Activated T-helper 1 cell treated with Interleukin-2 at 50 U/mL for 16 hours (primary cell): ENCODE measurements around the gene PLAAT4.

ENCODE experiments used
- DNase-seq: peaks from one replicate; pipeline ENCODE4 v3.0.0-alpha.2; 2020; ENCODE audit warnings: low read depth

The PLAAT4 gene, protein sequence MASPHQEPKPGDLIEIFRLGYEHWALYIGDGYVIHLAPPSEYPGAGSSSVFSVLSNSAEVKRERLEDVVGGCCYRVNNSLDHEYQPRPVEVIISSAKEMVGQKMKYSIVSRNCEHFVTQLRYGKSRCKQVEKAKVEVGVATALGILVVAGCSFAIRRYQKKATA

DNA sequence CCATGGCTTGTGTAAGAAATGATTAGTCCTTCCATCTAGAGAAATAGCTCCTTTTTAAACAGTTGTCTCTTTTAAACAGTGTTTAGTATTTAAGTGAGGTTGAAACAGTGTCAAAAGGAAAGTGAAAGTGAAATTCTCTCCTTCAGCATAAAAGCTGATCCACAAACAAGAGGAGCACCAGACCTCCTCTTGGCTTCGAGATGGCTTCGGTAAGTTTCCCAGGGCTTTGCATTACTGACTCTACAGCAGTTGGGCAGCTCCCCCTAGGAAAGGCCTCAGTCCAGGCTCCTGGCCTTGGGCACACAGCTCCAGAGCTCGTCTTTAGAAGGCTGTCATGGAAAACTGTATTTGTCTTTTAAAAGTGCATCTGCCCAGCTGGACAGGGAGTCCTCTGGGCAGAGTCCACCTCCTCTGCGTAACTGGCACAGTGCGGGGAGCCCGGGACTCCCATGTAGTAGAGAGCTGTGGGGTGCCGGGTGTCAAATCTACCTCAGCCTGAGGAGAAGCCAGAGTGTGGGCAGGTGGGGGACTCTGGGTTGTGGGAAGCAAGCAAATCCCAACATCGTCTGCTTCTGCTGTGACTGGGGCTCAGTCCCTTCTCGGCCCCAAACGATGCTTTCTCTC is at the start of gene PLAAT4:
Gene PLAAT4, plus strand, starts transcription at position 140 of the 624 bp plus-strand sequence. Its CDS starts 61 bp downstream, at position 201.
- DNase-seq, result no peak

DNA sequence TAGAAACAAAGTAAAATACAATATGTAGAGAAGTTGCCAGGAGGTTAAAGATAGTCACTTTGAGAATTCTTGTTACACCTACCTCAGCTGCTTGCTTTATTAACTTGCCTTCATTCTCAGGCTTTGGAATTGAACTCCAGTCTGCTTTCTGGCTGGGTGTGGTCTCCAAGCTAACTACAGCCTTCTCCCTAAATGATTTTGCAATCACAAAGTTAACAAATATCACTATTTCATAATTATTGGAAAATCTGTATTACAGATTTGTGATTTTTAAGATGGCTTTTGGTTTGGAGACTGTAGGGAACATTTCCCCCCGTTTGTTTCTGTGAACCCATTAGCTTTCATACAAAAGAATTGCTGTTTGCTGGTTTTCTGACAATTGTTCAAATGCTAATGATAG is 47.8 kb upstream of the PLAAT4 start:
- no peak for DNase-seq

DNA sequence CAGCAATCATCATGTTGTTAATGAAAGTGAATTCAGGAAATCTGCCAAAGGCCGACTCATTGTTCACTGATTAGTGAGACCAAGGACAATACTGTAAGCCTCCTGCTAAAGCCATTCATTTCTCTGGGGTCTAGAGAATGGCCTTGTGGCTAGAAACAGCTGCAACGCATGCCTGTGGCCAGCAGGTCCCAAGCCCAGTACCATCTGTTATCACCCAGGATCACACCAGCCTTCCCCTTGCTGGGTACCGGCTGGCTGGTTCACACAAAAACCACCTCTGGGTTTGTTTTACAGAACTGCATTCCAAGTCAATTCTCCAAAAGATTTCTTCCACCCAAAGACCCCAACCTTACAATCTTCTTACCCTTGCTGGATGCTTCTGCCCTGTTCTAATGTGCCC is 46.7 kb upstream of the PLAAT4 start:
- no peak for DNase-seq

DNA sequence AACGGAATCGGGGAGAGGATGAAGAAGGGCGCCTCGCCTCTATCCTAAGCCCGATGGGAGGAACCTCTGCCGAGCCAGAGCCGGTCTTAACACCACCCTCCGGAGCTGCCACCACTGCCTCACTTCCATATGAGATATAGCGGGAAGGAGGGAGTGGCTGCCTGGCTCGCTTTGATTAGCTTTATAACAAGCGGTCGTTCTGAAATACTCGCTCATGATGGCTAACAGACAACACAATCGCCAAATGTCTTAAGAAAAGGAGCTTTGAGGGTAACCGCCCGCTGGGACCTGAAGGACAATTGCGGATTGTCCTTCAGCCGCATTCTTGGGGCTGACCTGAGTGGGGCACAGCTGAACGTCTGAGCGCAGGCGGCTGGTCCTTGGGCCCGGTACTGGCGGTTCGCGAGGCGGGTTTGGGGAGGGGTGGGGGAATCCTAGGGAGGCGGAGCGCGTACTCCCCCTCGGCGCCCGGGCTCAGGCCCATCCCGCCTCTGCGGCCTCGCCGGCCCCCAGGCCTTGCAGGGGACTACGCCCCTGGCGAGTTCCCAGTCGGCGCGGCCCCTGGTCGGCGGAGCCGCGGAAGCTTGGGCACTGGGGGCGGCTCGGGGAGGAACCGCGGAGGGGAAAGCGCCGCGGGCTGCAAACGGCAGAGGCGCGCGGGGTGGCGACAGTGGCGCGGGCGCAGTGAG is 45.9 kb upstream of the PLAAT4 start, which contains the start of gene PLAAT5:
Gene PLAAT5, minus strand, starts transcription at position 617 of the 689 bp plus-strand sequence. Its CDS starts 133 bp downstream, at position 484.
- no peak for DNase-seq

DNA sequence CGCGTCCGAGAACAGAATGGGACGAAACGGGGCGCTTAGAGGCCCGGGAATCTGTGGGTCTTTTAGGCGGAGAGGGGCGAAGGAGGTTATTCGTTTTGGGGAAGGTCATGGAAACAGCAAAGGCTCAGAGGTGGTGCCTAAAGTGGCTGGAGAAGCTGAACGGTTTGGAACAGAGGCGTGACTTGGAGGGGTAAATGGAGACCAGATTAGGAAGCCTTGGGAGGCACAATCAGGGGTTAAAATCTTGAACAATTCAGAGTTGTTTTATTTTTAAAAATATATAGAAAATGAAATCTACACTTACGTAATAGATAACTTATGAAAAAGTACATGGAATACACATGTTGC is 45.4 kb upstream of the PLAAT4 start:
- DNase-seq, result no peak

DNA sequence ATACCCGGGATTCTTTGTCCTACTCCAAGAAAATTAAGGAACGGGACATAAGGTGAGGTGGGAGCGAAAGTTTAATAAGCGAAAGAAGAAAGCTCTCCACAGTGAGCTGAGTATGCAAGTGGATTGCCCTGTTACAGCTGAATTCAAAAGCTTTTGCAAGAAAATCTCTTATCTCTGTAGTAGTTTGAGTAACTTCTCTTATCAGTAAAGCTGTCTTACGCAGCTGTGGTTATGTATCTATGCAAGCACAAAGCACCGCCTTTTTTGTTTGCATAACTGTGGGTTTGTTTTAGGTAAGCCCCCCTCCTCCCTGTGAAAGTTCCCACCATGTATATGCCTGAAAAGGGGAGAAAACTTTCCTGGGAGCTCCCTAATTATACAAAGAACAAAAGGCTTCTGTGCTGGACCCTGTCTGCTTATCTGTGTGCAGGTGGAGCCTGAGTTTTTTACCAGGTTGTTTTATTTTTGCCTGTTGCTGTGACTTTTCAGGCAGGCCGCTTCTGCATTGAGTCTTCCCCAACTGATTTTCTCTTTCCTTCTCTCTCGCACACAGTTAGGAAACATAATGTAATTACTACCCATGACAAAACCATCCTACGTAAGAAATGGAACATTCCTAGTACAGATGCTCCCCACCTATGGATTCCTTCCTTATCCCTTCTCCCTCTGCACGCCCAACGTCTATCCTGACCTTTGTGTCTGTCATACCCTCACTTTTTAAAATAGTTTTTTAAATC is 44.8 kb upstream of the PLAAT4 start:
- no peak for DNase-seq

DNA sequence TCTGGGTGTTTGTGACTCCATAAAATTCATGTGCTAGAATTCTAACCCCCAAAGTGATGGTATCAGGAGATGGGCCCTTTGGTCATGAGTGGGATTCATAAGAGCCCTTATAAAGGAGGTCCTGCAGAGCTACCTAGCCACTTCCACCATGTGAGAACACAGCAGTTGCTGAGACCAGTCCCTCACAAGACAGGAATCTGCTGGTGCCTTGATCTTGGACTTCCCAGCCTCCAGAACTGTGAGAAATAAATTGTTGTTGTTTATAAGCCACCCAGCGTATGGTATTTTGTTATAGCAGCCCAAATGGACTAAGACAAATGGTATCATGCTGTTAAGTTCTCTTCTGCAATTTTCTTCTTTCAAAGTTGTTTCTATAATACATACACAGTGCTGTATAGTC is 44.2 kb upstream of the PLAAT4 start:
- DNase-seq, result no peak

DNA sequence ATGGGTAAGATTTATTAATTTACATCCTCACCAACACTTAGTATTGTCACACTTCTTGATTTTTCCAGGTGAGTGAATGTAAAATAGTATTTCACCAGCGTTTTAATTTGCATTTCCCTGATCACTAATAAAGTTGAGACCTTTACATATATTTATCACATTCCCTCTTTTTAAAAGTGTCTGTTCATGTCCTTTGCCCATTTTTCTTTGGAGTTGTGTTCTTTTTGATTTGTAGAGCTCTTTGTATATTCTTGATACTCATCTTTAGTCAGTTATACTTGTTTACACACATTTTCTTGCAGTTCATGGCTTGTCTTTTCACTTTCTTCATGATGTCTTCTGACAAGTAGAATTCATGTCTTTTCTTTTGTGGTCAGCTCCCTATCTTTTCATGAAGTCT is 43.5 kb upstream of the PLAAT4 start:
- no peak for DNase-seq

DNA sequence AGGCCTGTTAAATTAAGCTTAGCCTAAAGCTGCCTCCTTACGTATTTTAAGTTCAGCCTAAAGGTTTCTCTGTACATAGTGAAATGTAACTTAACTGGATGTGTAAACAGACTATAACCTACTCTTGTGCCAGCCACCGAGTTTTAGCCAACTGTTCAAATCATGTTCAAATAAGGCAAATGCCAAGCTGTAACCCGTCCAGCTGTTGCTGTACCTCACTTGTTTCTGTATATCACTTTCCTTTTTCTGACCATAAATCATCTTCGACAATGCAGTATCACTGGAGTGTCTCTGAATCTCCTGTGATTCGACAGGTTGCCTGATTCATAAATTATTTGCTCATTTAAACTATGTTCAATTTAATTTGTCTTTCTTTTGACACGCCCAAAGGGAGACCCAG is 41.6 kb upstream of the PLAAT4 start:
- DNase-seq, result no peak

DNA sequence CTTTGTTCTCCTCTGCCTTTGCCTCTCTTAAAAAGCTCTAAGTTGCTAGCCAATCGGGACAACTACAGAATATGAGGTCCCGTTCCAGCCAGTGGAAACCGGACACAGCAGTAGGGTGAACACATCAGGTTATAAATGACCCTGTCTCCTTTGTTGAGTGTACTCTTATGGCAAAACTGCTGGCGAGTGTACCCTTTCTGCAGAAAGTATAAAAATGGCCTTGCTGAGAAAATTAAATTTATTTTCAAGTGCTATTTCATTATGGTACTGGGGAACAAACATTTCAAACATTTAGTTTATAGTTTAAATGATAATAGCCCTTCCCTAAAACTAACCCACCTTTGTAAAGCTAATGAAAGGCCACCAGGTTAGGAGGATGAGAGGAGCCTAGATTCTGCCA is 36.7 kb upstream of the PLAAT4 start:
- no peak for DNase-seq

DNA sequence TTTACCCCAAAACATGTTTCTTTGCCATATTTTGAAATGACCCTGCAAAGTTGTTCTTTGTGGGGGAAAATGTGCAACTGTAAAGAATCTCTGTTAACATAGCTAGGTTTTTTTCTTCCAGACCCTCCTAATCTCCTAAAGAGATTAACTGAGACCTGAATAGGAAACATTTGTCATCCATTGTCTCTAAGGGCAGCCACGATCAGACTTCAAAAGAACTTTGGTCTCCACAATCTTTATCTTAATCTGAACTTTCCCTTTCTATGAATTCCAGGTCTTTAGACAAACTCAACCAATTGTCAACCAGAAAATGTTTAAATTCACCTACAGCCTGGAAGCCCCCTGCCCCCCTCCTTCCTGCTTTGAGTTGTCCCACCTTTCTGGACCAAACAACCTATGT is 35.4 kb upstream of the PLAAT4 start:
- no peak for DNase-seq

DNA sequence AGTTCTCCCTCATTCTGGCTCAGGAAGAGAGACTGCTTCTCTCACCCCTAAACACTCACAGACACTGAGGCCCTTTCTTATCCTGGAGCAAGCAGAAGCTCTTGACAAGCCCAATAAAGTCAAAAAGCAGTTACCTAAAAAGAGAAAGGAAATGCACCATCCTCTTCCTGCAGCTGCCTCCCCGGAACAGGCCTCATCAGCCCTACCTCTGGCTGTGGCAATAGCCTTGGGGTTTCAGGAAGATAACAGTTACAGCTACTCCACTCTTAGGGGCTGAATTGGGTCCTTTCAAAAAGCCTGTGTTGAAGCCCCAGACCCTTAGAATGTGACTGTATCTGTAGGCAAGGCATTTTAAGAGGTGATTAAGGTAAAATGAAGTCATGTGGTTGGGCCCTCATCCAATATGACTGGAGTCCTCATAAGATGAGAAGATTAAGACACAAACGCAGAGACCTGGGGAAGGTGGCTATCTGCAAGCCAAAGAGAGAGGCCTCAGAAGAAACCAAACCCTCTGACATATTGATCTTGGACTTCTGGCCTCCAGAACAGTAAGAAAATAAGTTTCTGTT is 34.3 kb upstream of the PLAAT4 start:
- no peak for DNase-seq

DNA sequence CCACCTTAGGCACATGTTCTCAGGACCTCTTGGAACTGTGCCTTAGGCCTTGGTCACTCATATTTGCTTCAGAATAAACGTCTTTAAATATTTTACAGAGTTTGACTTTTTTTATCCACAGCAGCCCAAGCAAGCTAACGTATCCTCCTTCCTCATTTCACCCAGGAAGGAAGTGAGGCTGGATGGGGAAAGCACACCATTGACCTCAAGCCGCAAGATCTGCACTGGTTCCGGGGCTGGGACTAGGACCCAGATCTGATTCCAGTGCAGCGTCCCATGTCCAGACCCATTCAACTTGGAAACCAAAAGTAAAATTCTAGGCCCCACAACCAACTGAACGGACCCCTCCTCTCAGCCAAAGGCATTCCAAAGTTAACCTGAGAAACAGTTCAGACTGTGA is 33.1 kb upstream of the PLAAT4 start:
- DNase-seq, result no peak

DNA sequence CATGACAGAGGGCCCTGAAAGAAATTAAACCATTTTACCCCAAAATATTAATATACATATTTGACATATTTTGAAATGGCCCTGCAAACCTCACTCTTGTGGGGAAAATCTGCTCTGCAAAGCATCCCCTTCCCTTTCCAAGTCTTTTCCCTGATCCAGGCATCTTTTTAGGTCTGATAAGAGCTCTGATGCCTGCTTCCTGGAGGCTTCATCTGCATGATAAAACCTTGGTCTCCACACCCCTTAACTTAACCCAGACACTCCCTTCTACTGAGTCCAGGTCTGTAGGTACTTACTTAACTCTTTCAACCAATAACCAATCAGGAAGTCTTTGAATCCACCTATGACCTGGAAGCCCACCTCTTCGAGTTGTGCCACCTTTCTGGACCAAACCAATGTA is 32.6 kb upstream of the PLAAT4 start:
- DNase-seq, result no peak

DNA sequence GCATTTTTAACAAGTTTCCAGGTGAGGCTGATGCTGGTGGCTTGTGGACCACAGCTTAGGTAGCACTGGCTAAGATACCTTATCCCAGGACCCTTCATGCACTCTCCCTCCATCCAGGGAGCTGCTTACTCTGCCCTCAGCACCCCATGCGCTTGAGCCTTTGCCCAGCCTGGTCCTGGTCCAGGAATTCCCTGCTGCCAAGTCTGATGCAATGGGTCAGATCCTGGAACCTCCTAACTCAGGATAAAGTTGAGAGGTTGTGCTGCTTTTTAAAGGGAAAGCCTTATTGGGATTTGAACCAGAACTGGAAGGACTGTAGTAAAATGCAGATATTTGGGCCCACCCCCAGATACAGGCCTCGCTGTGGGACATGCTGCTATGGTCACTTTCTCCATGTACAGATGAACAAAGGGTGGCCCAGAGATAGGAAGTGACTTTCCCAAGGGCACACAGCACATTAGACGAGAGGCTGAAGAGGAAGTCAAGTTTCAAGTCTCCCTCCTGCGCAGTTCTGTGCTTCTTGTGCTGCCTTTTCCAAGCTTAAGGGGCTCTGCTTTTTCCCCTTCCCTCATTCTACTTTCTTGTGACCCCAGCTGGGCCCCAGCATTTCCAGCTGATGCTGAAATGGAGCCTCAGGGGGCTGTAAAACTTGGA is 31.5 kb upstream of the PLAAT4 start:
- no peak for DNase-seq

DNA sequence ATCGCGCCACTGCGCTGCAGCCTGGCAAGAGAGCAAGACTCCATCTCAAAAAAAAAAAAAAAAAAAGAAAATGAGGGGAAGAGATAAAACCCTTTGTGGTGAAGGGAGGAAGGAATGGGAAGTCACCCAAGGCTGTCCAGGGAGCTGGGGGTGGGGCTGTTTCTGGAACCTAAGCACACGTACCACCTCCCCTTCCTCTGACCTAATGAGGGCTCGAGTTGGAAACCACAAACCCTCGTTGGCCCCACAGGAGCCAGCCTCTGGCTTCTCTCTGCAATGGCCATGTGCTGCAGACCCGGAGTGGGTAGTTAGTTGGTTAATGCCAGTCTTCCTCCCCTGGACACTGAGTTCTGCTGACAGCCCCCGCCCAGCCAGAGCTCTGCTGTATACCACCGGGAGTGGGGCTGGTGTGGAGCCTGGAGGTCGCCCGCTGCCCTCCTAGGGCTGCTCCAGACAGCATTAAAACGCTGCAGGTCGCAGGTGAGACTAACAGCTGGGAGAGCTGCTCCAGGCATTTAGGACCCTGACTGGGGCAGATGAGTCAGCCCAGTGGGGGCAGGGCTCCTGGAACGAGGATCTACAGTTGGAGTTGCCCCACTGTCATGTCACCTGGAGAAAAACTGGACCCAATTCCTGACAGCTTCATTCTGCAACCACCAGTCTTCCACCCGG is 30.6 kb upstream of the PLAAT4 start, which contains the start of gene LGALS12:
Gene LGALS12, plus strand, starts transcription at position 228 of the 672 bp plus-strand sequence. Its CDS starts 375 bp downstream, at position 603.
- DNase-seq, result no peak

DNA sequence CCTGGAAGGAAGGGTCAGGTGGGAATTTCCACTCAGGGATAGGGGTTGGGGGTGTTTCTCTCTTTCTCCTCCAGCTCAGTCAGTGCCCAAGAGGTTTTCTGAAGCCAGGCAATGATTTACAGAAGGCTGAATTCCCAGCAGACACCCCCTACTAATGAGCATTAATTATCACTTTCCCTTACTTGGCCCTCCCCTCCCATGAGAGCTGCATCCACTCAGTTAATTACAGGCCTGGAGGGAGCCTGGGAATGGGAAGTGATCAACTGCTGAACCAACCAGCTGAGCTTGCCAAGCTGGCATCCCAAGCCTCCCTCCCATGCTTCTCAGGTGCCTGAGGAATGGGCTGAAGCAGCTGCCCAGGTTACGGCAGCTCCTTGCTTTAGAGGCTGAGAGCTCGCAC is 29.7 kb upstream of the PLAAT4 start:
- no peak for DNase-seq

DNA sequence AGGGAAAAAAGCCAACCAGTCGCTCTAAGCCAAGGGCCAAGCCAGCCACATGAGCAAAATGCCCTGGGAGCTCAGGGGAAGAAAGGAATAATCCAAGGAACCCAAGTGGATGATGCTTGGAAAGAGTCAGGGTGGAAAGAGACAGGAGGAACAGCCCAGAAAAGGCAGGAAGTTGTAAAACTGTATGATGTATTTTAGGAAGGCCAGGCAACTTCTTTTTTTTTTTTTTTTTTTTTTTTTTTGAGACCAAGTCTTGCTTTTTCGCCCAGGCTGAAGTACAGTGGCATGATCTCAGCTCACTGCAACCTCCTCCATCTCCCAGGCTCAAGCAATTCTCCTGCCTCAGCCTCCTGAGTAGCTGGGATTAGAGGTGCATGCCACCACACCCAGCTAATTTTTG is 29.1 kb upstream of the PLAAT4 start:
- DNase-seq, result no peak

DNA sequence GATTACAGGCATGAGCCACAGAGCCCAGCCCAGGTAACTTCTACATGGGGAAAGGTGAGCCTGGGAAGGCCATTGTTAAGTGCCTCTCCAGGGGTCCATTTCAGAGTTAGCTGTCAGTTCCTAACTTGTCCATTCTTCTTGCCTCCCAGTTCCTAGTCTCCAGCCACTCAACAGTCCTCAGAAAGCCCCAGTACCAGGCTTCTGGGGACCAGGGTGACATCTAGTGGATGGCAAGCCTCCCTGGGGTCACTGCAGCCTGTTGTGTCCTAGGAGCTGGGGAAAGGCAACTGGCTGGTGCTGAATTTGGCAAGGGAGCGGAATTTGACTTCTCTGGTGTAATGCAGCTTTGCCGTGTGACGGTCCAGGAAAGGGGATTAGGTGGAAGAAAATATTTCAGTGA is 28.6 kb upstream of the PLAAT4 start:
- DNase-seq, result no peak

DNA sequence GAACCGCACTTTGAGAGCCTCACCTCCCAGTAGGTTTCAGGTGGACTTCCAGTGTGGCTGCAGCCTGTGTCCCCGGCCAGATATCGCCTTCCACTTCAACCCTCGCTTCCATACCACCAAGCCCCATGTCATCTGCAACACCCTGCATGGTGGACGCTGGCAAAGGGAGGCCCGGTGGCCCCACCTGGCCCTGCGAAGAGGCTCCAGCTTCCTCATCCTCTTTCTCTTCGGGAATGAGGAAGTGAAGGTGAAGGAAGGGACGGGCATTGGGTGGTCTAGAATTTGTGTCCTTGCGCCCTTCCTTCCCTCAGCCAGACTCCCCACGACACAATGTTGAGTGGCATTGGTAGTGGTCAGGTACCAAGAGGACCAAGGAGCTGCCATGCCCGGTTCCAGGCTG is 27.9 kb upstream of the PLAAT4 start:
- no peak for DNase-seq

DNA sequence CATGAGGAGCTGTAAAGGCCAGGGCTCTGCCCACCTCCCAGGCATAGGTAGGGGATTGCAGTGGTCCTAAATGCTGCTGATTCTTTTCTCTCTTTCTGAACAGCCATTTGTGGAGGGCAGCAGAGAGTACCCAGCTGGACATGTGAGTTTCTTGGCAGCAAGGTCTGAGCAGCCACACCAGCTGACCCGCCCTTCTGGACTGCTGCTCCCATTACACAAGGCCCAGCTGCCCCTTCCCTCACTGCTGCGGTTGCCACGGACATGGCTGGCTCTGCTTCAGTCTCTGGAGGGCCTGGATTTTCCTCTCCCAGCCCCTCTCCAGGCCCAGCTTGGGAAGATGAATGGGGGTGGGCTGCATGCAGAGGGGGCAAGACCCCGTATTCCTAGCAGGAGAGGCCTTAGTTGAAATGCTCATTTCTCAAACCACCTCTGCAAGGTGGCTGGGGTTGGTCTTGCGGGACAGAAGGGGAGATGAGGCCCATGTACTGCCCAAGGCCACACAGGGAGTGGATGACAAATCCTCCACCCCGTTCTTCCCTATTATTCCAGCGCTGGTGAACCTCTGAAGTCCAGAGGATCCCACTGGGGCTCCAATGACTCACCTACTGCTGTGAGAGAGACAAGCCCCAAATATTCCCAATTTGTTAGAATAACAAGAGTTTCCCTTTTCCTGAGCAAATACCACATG is 26.1 kb upstream of the PLAAT4 start:
- no peak for DNase-seq
